A673 (cell line): Measurements from ENCODE around the gene PRR12.

Experiments used
- CTCF ChIP-seq: fragments of 300-800, 200-600 bp; sonication (generic); conservative IDR thresholded peaks from 2 replicates; pipeline ENCODE4 v1.5.1; 2017; ENCODE audit warnings: low read depth, mild to moderate bottlenecking, antibody characterized with exemption, low read length, moderate library complexity, mixed read lengths
- EZH2 ChIP-seq: fragments of 200-600 bp; sonication (generic); IDR thresholded peaks from 2 replicates; pipeline ENCODE4 v1.6.1; 2017; ENCODE audit warnings: borderline replicate concordance, low read depth, mild to moderate bottlenecking, mixed read lengths, antibody characterized with exemption, low read length; ENCODE audit not compliant: poor library complexity, severe bottlenecking

- TF ChIP-seq CTCF (no peak), EZH2 (no peak)
These were observed 48.6 kb downstream of the PRR12 start for GRCh38 chr19:49639401-49640112.
